HepG2 (cell line): ENCODE data around the gene SLC27A1. TPM values are rescaled to one million over a fixed set of nuclear protein-coding genes. Genes with fewer than 3 reads are reported as not detected.

ENCODE experiments used
- CBX2 ChIP-seq, 2 experiments: fragments of 200-600 bp in 1 of 2; sonication (generic); formaldehyde crosslinking in 1 of 2; IDR thresholded peaks; 2 replicates each; pipeline versions ENCODE4 v1.7.0 to v1.8.1; 2018 to 2022; ENCODE audit warnings: low read depth in 2 of 2, low read length in 1 of 2, mild to moderate bottlenecking in 1 of 2, missing genetic modification reagents in 1 of 2
- CCAR2 ChIP-seq: fragments of 200-400 bp; formaldehyde crosslinking; optimal IDR thresholded peaks from 2 replicates; pipeline ENCODE3; 2018; ENCODE audit warnings: low read depth, mild to moderate bottlenecking, low read length, moderate library complexity
- CREB1 ChIP-seq, 2 experiments: fragments of 450-650 bp in 1 of 2; IDR thresholded peaks; 2 replicates each; pipeline ENCODE4 v1.6.1; 2016 to 2017; ENCODE audit warnings: control low read depth in 1 of 2, mild to moderate bottlenecking in 1 of 2, missing compliant biosample characterization in 1 of 2, missing genetic modification characterization in 1 of 2
- ESRRA ChIP-seq: sonication (generic); formaldehyde crosslinking; IDR thresholded peaks from 2 replicates; pipeline ENCODE4 v1.5.1; 2020; ENCODE audit warnings: mild to moderate bottlenecking, low read depth, missing genetic modification reagents
- FOSL2 ChIP-seq: sonication (generic); formaldehyde crosslinking; IDR thresholded peaks from 2 replicates; pipeline ENCODE4 v1.4.0; 2020; ENCODE audit warnings: missing genetic modification reagents
- FOXJ3 ChIP-seq: sonication (generic); formaldehyde crosslinking; IDR thresholded peaks from 2 replicates; pipeline ENCODE4 v1.4.0; 2020; ENCODE audit warnings: missing genetic modification reagents, mild to moderate bottlenecking, borderline replicate concordance
- GABPA ChIP-seq, 2 experiments: IDR thresholded peaks; 2 replicates each; pipeline ENCODE4 v1.6.1; 2011 to 2016; ENCODE audit warnings: low read depth in 2 of 2, low read length in 1 of 2, missing biosample characterization in 1 of 2, missing genetic modification characterization in 1 of 2
- JUNB ChIP-seq: sonication (generic); formaldehyde crosslinking; IDR thresholded peaks from 2 replicates; pipeline ENCODE4 v1.8.0; 2022; ENCODE audit warnings: missing genetic modification reagents, mild to moderate bottlenecking, borderline replicate concordance
- KDM5B ChIP-seq: sonication (generic); formaldehyde crosslinking; IDR thresholded peaks from 2 replicates; pipeline ENCODE4 v1.4.0; 2020; ENCODE audit warnings: missing genetic modification reagents, mild to moderate bottlenecking, borderline replicate concordance
- MAFF ChIP-seq: IDR thresholded peaks from 2 replicates; pipeline ENCODE4 v1.6.1; 2011; ENCODE audit warnings: low read depth, low read length, improper control_type of control experiment
- PHF20 ChIP-seq: sonication (generic); formaldehyde crosslinking; IDR thresholded peaks from 2 replicates; pipeline ENCODE4 v1.5.0; 2020; ENCODE audit warnings: mild to moderate bottlenecking, missing genetic modification reagents
- POLR2G ChIP-seq: fragments of 200-400 bp; formaldehyde crosslinking; IDR thresholded peaks from 2 replicates; pipeline ENCODE4 v1.6.1; 2018; ENCODE audit warnings: mild to moderate bottlenecking, low read depth, low read length, moderate library complexity
- RFX1 ChIP-seq: fragments of 450-650 bp; IDR thresholded peaks from 2 replicates; pipeline ENCODE4 v1.6.1; 2017
- SATB2 ChIP-seq: sonication (generic); formaldehyde crosslinking; IDR thresholded peaks from 2 replicates; pipeline ENCODE4 v1.5.0; 2020; ENCODE audit warnings: missing genetic modification reagents
- SMC3 ChIP-seq: IDR thresholded peaks from 2 replicates; pipeline ENCODE4 v1.6.1; 2011; ENCODE audit warnings: low read length, improper control_type of control experiment
- TBX2 ChIP-seq: sonication (generic); formaldehyde crosslinking; IDR thresholded peaks from 2 replicates; pipeline ENCODE4 v1.5.0; 2020; ENCODE audit warnings: missing genetic modification reagents, mild to moderate bottlenecking, borderline replicate concordance
- TEAD3 ChIP-seq: optimal IDR thresholded peaks from 2 replicates; pipeline ENCODE3; 2016; ENCODE audit warnings: borderline replicate concordance
- ZFP36L1 ChIP-seq: sonication (generic); formaldehyde crosslinking; IDR thresholded peaks from 2 replicates; pipeline ENCODE4 v1.8.0; 2022; ENCODE audit warnings: mild to moderate bottlenecking, missing genetic modification reagents, moderate library complexity
- ZNF891 ChIP-seq: sonication (generic); formaldehyde crosslinking; IDR thresholded peaks from 2 replicates; pipeline ENCODE4 v1.5.0; 2020; ENCODE audit warnings: mild to moderate bottlenecking, missing genetic modification reagents
- polyA plus RNA-seq, 8 experiments: library from polyadenylated mRNA; depleted of rRNA in 3 of 8; stranded (reverse) in 7 of 8; unstranded in 1 of 8; fragments of >200 nt; fragmentation: Illumina TruSeq in 4 of 8; extraction: Trizol in 4 of 8; gene quantifications; 2 replicates each; pipeline versions ENCODE4 v1.2.1 to v1.2.3, GENCODE V29; 2011 to 2016; ENCODE audit warnings: low read depth in 4 of 8, missing spikeins in 1 of 8, mixed read lengths in 1 of 8; ENCODE audit not compliant: insufficient read depth in 1 of 8
- total RNA-seq, 5 experiments: library from RNA; depleted of rRNA; stranded (reverse); fragments of >200 nt; fragmentation: Illumina TruSeq; extraction: Trizol; gene quantifications; 2 replicates each; pipeline ENCODE4 v1.2.3, GENCODE V29; 2016; ENCODE audit warnings: low read depth in 1 of 5
- TF ChIP-seq, protein P1 (sequence below): sonication (generic); formaldehyde crosslinking; IDR thresholded peaks from 2 replicates; pipeline ENCODE4 v1.8.0; 2022; ENCODE audit warnings: mild to moderate bottlenecking, missing genetic modification reagents, borderline replicate concordance

The SLC27A1 gene
- total and polyA plus RNA-seq, 2 of the 13 experiments (the other 11 are each of a cell fraction or from before 2014, with no cell fraction given) = 4.1 to 8.8 TPM

DNA sequence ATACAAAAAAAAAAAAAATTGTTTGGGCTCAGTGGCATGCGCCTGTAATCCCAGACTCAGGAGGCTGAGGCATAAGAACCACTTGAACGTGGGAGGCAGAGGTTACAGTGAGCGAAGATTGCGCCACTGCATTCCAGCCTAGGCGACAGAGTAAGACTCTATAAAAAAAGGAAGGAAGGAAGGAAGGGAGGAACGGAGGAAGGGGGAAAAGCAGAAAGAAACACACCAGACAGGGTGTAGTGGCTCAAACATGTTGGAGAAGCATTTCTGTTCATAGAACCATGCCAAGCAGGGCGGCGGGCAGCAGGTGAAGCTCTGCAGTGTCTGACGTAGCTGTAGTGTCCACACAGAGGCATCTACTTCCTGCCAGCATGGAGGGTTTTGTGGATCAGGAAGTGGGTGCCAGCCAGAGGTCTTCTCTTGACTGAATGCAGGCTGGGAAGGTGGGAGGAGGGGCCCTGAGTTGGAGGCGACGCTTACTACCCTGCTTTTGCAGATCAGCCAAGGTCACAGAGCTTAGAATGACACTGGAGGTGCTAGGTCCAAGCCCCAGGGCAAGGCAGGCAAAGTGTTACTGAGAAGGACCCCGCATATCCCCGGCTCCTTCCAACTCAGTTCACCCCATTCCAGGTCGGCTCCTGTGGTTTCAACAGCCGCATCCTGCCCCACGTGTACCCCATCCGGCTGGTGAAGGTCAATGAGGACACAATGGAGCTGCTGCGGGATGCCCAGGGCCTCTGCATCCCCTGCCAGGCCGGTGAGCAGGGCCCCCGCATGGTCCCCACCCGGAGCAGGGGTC lies 29.5 kb downstream of the SLC27A1 start (continued):
- TF ChIP-seq GABPA (IDR thresholded peaks at IDR 0.05; ENCODE audit: low read depth, low read length) (no peak), GABPA (CRISPR knock-in tag; IDR thresholded peaks at IDR 0.05; ENCODE audit: low read depth) (peak; percentile 61), FOXJ3 (CRISPR knock-in tag) (no peak), POLR2G (peak; percentile 41; the same call in 1 of the 2 replicates), TEAD3 (CRISPR knock-in tag) (peak; percentile 46), FOSL2 (CRISPR knock-in tag) (peak; percentile 17; the same call in 1 of the 2 replicates), ZNF891 (CRISPR knock-in tag) (peak; percentile 58; the same call in 1 of the 2 replicates), JUNB (CRISPR knock-in tag) (no peak), SATB2 (CRISPR knock-in tag) (no peak), ZFP36L1 (CRISPR knock-in tag) (no peak), MAFF (no peak), CBX2 (IDR thresholded peaks at IDR 0.05; ENCODE audit: low read depth, low read length) (no peak), CBX2 (CRISPR knock-in tag; IDR thresholded peaks at IDR 0.05; ENCODE audit: low read depth) (no peak), SMC3 (no peak), ESRRA (CRISPR knock-in tag) (no peak), TBX2 (CRISPR knock-in tag) (peak; percentile 55; the same call in 1 of the 2 replicates), KDM5B (CRISPR knock-in tag) (no peak), CCAR2 (no peak), RFX1 (no peak), PHF20 (no peak), CREB1 (IDR thresholded peaks at IDR 0.05) (no peak), CREB1 (CRISPR knock-in tag; IDR thresholded peaks at IDR 0.05) (0 out of 2 replicates have a peak, but pooled peaks have one; percentile 1)
- TF ChIP-seq, protein P1, sequence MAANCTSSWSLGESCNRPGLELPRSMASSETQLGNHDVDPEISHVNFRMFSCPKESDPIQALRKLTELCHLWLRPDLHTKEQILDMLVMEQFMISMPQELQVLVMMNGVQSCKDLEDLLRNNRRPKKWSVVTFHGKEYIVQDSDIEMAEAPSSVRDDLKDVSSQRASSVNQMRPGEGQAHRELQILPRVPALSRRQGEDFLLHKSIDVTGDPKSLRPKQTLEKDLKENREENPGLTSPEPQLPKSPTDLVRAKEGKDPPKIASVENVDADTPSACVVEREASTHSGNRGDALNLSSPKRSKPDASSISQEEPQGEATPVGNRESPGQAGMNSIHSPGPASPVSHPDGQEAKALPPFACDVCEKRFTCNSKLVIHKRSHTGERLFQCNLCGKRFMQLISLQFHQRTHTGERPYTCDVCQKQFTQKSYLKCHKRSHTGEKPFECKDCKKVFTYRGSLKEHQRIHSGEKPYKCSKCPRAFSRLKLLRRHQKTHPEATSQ = no peak
